ENCODE measurements around the gene KSR1. TPM values are rescaled to one million over a fixed set of nuclear protein-coding genes. Genes with fewer than 3 reads are reported as not detected.

KSR1 gene
- total and polyA plus RNA-seq, 9 of the 15 experiments (the other 6 are each of a cell fraction or from before 2014, with no cell fraction given): 1.4 to 51.7 (median 18.4) TPM

- TF ChIP-seq SFPQ (IDR thresholded peaks at IDR 0.05; ENCODE audit: low read depth, low read length) (no peak), FOXM1 (IDR thresholded peaks at IDR 0.05; ENCODE audit: low read depth) (no peak), FOXM1 (CRISPR knock-in tag; IDR thresholded peaks at IDR 0.05; ENCODE audit: low read depth) (no peak), ZNF551 (CRISPR knock-in tag; IDR thresholded peaks at IDR 0.05) (no peak), DNMT1 (IDR thresholded peaks at IDR 0.05) (no peak)
- Histone ChIP-seq H3K9me3 (replicated peaks; ENCODE audit: control insufficient read depth, insufficient read depth, low read depth, low read length) (no peaks in the 10 kb centered on the region), H3K9ac (ENCODE audit: insufficient read depth in 1 of 2, low read depth in 2 of 2, low read length in 2 of 2) (no peak overlapping the region), H3K36me3 (ENCODE audit: control insufficient read depth, insufficient read depth, low read length) (peaks cover 8% of the 10 kb centered on the region; the same call in 1 of the 3 replicates), H3K9me1 (ENCODE audit: control insufficient read depth, insufficient read depth, low read length) (no peaks in the 10 kb centered on the region), H3K4me2 (ENCODE audit: insufficient read depth, low read length) (no peak overlapping the region), H4K20me1 (replicated peaks; ENCODE audit: control insufficient read depth, insufficient read depth, low read length) (peaks cover 16% of the 10 kb centered on the region; the same call in 1 of the 2 replicates), H3K27ac (ENCODE audit: extremely low read depth, low read depth, low read length) (no peak overlapping the region), H3K4me3 (no peak overlapping the region), H3K4me1 (replicated peaks in 1 of 2; ENCODE audit: control insufficient read depth in 2 of 2, insufficient read depth in 2 of 2, low read length in 2 of 2) (peaks cover 67 to 84% of the 10 kb centered on the region in 2 experiments), H3K79me2 (ENCODE audit: control insufficient read depth, insufficient read depth, low read length) (peaks cover 97% of the 10 kb centered on the region), H2AFZ (ENCODE audit: low read depth, low read length) (no peak overlapping the region), H3K27me3 (ENCODE audit: control insufficient read depth in 2 of 2, insufficient read depth in 2 of 2, low read length in 2 of 2) (no peaks in the 10 kb centered on the region)
- FAIRE-seq (no peak), DNase-seq (ENCODE audit: extremely low read depth in 1 of 4, low spot score in 3 of 4) (no peak), ATAC-seq (no peak)
- intact Hi-C loops (cut with micrococcal nuclease) (loop anchor here (2.0 to 5.0 kb wide), 2 partner anchors 106 to 167 kb away; no protein-coding TSS in a partner anchor), in situ Hi-C loops (cut with MboI) (no loop called here)
- ChIA-PET CTCF (ENCODE audit: low intra/inter-chr PET ratio) (no interaction called here), POLR2A (interaction anchor here (1.4 to 1.7 kb wide), 2 partner anchors 10 to 82 kb away, joined by 4 to 6 read pairs; no protein-coding TSS in a partner anchor)
- 88% methylated on average over 1 of the region's 1 CpG for WGBS (ENCODE audit: insufficient coverage, low coverage, missing lambda C conversion rate)
- BruUV-seq (replicated peaks): no TSS peak
Measured at GRCh38 chr17:27464431-27464830, 8.2 kb downstream of the KSR1 start.
